IMR-90 (cell line): ENCODE data around the gene CLK4.

Source experiments
- BHLHE40 ChIP-seq: fragments of 150-350 bp; IDR thresholded peaks from 2 replicates; pipeline ENCODE4 v1.6.1; 2016; ENCODE audit warnings: mild to moderate bottlenecking, low read depth, low read length
- CEBPB ChIP-seq: IDR thresholded peaks from 2 replicates; pipeline ENCODE4 v1.6.1; 2012; ENCODE audit warnings: low read depth, low read length, improper control_type of control experiment
- CHD1 ChIP-seq: IDR thresholded peaks from 2 replicates; pipeline ENCODE4 v1.6.1; 2012; ENCODE audit warnings: low read depth, low read length, improper control_type of control experiment
- CTCF ChIP-seq: conservative IDR thresholded peaks from 2 replicates; pipeline ENCODE4 v1.5.1; 2012; ENCODE audit warnings: mild to moderate bottlenecking, low read depth, low read length, improper control_type of control experiment
- MAFK ChIP-seq: IDR thresholded peaks from 2 replicates; pipeline ENCODE4 v1.6.1; 2012; ENCODE audit warnings: low read depth, low read length, improper control_type of control experiment
- POLR2A ChIP-seq: IDR thresholded peaks from 2 replicates; pipeline ENCODE4 v1.6.1; 2012; ENCODE audit warnings: mild to moderate bottlenecking, low read depth, low read length
- RAD21 ChIP-seq: IDR thresholded peaks from 2 replicates; pipeline ENCODE4 v1.6.1; 2012; ENCODE audit warnings: low read length, improper control_type of control experiment
- RFX5 ChIP-seq: IDR thresholded peaks from 2 replicates; pipeline ENCODE4 v1.8.0; 2012; ENCODE audit warnings: low read depth, mild to moderate bottlenecking, low read length, moderate library complexity

DNA sequence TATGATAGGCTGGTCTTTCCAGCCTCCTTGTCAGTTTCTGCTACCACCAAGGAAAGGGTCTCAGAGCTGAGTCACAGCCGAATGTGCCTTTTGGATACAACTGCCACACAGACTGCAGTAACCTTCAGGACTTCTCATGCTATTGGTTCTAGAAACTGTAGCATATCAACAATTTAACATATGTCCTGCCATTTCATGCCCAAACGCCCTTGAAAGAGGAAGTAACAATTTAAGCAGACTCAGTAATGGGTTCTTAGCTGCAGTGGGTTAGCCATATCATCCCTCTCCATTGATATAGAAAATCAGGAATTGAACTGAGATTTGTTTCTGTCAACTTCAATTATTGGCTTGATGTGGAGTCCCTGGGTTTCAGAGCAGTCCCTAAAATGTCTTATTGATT is 4.1 kb upstream of the CLK4 start:
- TF ChIP-seq POLR2A: no peak
- TF ChIP-seq CEBPB: no peak
- no peak for TF ChIP-seq CTCF
- TF ChIP-seq BHLHE40: no peak
- TF ChIP-seq CHD1: no peak
- no peak for TF ChIP-seq RFX5
- TF ChIP-seq RAD21: no peak
- TF ChIP-seq MAFK: no peak
